GM12875 (cell line): Measurements from ENCODE around the gene MAPK1.
"Not testable (repeated sequence)": the region's sequence is repeated elsewhere in the genome, so short reads cannot be mapped to it uniquely, and the experiment has no call there.

Experiments used
- H3K4me3 ChIP-seq: one replicate; pipeline ENCODE4 v1.5.1; 2011; ENCODE audit warnings: low read depth, low read length, control low read depth
- CTCF ChIP-seq: IDR thresholded peaks from 2 replicates; pipeline ENCODE4 v1.5.1; 2011; ENCODE audit warnings: low read depth, mild to moderate bottlenecking, control low read depth, inconsistent platforms, low read length, moderate library complexity, borderline replicate concordance; ENCODE audit not compliant: insufficient read depth

Gene MAPK1

DNA sequence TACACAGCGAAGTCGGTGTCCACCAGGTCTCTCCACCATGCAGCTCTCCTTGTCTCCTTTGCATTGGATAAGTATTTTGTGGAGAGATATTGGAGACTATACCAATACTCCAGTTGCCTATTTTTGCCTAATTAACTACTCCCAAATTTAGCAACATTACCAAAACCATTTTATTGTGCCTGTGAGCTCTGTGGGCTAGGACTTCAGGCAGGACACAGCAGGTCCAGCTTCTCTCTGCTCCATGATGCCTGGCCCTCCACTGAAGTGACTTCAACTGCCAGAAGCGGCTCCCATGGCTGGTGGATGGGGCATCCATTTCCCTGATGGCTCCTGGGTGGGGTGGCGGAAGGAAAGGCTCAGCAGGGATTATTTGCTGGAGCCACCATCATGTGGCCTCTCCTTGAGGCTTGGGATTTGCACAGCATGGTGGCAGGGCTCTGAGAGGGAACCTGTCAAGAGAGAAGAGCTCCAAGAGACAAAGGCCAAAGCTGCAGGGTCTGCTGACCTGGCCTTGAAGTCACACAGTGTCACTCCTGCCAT is 36.9 kb upstream of the MAPK1 start:
- no peak for TF ChIP-seq CTCF
- H3K4me3 ChIP-seq = no peak overlapping the region

DNA sequence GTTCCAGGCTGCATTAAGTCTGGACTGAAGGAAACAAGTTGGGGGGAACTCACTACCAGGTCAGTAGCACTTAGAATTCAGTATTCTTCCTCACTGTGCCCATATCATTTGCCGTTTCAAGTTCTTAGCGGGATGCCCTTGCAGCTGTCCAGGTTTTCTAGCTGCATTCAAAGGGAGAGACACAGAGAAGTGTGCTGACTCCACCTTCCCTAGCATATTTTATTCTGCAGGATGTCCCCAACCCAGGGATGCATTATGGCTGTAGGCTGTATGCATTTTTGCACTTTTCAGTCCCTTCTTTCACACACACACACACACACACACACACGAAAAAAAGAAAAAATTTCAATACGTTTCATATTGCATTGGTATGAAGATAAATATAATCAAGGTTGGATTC is 35.8 kb upstream of the MAPK1 start:
- TF ChIP-seq CTCF = no peak
- H3K4me3 ChIP-seq = no peak overlapping the region

- TF ChIP-seq CTCF = no peak
- H3K4me3 ChIP-seq = no peak overlapping the region
Measured at GRCh38 chr22:21902296-21903087, 35.0 kb upstream of the MAPK1 start.

- no peak overlapping the region for H3K4me3 ChIP-seq
- TF ChIP-seq CTCF = no peak
Measured at GRCh38 chr22:21898354-21898896, 31.0 kb upstream of the MAPK1 start.

DNA sequence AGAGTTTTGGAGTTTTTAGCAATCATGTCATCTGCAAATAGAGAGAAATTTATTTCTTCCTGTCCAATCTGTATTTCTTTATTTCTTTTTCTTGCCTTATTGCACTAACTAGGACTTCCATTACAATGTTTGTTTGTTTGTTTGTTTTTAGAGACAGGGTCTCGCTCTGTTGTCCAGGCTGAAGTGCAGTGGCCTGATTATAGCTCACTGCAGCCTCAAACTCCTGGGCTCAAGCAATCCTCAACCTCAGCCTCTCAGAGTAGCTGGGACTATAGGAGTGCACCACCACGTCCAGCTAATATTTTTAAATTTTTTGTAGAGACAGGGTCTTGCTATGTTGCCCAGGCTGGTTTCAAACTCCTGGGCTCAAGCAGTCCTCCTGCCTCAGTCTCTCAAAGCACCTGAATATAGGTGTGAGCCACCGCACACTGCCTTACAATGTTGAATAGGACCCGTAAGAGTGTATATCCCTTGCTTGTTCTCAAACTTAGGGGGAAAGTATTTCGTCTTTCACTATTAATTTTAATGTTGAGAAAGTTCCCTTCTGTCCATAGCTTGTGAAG is 29.6 kb upstream of the MAPK1 start:
- no peak for TF ChIP-seq CTCF
- no peak overlapping the region for H3K4me3 ChIP-seq

DNA sequence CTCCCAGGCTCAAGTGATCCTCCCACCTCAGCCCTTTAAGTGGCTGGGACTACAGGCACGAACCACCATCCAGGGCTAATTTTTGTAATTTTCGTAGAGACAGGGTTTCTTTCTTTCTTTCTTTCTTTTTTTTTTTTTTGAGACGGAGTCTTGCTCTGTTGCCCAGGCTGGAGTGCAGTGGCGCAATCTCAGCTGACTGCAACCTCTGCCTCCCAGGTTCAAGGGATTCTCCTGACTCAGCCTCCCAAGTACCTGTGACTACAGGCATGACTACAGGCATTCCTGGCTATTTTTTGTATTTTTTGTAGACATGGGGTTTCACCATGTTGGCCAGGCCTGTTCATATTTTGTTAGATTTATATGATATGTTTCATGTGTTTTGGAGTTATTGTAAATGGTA is 28.8 kb upstream of the MAPK1 start:
- not testable (repeated sequence) for H3K4me3 ChIP-seq

DNA sequence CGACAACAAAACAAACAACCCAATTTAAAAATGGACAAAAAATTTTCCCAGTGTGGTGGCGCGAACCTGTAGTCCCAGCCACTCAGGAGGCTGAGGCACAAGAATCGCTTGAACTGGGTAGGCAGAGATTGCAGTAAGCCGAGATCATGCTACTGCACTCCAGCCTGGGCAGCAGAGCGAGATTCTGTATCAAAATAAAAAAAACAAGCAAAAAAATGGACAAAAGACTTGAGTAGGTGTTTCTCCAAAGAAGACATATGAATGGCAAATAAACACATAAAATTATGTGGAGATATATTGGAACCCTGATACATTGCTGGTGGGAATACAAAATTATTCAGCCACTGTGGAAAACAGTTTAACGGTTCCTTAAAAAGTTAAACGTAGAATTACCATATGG is 27.4 kb upstream of the MAPK1 start:
- no peak for TF ChIP-seq CTCF
- H3K4me3 ChIP-seq = no peak overlapping the region
